CD4-positive, alpha-beta T cell treated with Interferon gamma for 1 hour (primary cell): ENCODE measurements around the gene HADHA.

Source experiments
- DNase-seq: peaks from one replicate; pipeline ENCODE4 v3.0.0-alpha.2; 2020

Gene HADHA

GRCh38 chr2:26243470-26244308 is 743 bp downstream of the HADHA start:
- DNase-seq: no peak

DNA sequence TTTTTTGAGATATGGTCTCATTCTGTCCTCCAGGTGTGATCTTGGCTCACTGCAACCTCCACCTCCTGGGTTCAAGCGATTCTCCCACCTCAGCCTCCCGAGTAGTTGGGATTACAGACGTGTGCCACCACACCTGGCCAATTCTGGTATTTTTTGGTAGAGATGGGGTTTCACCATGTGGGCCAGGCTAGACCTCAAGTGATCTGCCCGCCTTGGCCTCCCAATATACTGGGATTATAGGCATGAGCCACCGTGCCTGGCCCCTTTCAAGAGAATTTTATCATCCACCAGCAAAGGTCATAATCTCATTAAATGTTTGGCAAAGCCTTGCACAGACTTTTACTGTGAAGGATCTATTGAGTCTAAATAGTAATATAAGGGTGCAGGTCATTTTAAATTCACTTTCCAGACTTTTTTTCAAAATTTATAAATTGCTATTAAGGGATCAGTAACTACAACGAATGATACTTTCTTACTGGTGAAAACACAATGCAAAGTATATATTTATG is 2.5 kb downstream of the HADHA start:
- DNase-seq: no peak

DNA sequence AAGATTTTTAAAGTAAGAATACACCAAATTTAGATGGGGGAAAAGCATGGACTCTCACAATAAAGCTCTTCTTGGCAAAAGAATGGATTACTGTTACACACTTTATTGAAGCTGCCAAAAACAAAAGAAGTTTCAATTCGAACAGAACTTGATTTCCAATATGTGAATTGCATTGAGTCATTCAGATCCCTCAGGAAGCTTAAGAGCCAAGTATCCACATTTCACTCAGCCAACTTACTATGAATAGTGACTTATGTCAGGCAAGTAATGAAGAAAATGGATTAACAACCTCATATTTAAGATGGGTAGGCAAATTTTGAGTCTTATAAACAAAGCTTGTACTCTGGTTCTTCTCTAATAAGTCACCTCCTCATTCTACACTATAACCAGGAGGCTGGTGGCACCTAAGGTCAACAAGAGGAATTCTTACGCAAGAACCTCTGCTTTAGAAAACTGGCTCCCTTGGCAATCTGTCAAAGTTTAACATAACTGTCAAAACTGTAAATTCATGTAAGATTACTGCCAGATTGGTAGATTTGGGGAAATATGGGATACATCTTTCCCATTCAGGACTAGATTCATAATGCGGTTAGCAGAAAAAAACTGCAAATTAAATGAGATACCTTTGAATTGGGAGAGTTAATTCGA is 6.0 kb downstream of the HADHA start:
- DNase-seq: no peak

DNA sequence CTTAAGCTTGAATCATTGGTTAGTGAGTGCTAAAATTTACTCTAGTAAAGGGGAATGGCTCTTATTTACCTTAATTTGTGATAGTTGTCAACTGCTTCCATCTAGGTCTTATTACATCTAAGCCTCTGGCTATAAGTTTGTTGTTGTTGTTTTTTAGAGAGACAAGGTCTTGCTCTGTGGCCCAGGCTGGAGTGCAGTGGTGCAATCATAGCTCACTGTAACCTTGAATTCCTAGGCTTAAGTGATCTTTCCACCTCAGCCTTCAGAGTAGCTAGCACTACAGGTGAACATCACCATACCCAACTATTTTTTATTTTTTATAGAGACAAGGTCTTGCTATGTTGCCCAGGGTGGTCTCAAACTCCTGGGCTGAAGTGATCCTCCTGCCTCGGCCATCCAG is 6.6 kb downstream of the HADHA start:
- no peak for DNase-seq

GRCh38 chr2:26235089-26235488 is 9.3 kb downstream of the HADHA start:
- no peak for DNase-seq

- no peak for DNase-seq
Observed at GRCh38 chr2:26230806-26231205, 13.6 kb downstream of the HADHA start.

DNA sequence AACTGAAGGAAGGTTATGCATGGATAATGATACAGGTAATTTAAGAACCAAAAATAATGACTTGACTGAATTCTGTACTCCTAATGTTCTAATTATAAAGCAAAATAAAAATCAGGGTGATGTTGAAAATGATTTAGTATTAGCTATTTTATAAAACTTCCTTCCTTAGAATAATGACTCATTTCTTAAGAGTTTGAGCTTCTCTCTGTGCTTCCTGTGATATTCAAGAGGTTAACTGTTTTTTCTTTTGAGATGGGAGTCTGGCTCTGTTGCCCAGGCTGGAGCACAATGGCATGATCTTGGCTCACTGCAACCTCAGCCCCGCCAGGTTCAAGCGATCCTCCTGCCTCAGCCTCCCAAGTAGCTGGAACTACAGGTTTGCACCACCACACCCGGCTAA is 14.8 kb downstream of the HADHA start:
- no peak for DNase-seq

DNA sequence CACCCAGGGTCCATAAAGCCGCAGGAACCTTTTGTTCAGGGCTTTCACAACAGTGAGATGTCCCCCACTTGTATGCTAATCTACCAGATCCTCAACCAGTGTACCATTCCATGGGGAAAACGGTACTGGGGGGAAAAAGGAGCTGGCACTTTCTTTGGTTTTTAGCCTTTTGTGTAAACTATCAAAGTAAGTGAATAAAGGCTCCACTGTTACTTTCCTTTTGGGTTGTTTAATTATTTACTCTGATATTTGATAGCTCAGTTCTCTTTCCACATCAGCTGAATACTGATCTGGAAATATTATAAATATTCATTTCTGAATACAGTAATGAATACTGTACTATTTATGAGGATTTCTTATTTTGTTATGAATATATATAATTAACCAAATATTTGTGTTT is 20.3 kb downstream of the HADHA start:
- DNase-seq: no peak

GRCh38 chr2:26223018-26223417 is 21.4 kb downstream of the HADHA start:
- no peak for DNase-seq

- no peak for DNase-seq
Observed at GRCh38 chr2:26217720-26218119, 26.7 kb downstream of the HADHA start.

- no peak for DNase-seq
Observed at GRCh38 chr2:26216587-26216986, 27.8 kb downstream of the HADHA start.

GRCh38 chr2:26215833-26216232 is 28.6 kb downstream of the HADHA start:
- DNase-seq: no peak

GRCh38 chr2:26214759-26215158 is 29.7 kb downstream of the HADHA start:
- no peak for DNase-seq

- DNase-seq: no peak
Observed at GRCh38 chr2:26212011-26212410, 32.4 kb downstream of the HADHA start.

DNA sequence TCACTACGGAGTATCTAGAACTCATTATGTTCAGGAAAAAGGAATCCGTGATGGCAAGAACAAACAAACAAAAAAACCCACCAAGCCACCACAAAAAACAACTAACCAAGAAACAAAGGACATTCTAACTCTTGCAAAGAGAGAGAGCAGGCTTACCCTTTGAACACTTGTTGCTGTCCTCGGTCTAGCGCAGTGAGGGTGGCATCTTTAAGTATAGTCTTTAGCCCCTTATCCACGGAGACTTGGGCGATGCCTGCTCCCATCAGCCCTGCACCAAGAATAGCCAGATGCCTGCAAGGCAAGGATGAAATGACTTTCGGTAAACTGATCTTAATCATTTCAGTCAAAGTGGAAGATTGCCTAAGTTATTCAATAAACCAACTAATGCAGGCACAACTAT is 40.5 kb downstream of the HADHA start:
- DNase-seq: no peak

GRCh38 chr2:26202981-26203490 is 41.4 kb downstream of the HADHA start:
- DNase-seq: no peak

DNA sequence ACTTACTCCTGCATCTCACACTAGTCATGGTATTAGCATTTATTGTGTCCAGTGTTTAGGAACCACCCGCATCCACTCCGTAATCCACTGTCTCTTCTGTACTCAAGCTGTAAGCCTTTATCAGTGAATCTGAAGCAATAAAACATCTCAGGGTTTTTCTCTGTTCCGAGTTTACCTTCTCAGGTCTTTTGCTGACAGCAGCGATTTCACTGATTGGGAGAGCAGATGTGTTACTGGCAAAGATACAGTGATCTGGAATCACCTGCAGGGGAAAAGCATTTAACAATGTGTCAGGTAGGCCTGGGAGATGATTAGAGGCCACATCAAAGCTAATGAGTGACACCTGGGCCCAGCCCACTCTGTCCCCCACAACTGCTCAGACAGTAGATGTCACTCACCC is 46.9 kb downstream of the HADHA start:
- DNase-seq: no peak

DNA sequence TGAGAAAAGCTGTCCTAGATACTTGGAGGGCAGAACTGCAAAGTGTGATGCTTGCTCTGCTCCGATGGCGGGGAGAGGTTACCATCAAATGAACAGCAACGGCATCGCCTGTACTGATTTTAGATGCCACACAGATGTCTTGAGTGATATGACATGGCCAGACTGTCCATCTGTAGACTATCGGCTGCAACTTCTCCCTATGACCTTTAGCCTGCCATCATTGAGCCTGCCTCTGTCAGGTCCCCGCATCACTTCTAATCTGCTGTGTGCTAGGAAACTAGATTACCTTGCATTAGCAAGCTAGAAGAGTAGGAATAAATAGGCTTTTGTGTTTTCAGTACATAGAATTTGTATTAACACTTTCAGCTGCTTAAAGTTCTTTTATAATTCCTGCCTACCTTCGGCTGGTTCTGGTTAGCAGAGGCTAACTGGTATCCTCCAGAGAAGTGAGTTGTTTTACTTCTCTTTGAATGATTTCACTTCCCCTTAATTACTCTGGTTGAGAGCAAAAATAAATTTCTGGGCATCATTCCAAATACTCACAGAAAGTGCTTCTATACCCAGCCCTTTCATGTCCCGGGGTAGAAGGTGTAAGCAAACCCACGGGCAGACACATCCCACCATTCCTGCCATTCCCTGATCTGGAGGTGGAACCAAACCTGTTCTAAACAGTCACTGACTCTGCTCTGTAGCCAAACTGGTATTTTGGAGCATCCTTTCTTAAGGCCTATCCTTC is 47.6 kb downstream of the HADHA start:
- DNase-seq: no peak

DNA sequence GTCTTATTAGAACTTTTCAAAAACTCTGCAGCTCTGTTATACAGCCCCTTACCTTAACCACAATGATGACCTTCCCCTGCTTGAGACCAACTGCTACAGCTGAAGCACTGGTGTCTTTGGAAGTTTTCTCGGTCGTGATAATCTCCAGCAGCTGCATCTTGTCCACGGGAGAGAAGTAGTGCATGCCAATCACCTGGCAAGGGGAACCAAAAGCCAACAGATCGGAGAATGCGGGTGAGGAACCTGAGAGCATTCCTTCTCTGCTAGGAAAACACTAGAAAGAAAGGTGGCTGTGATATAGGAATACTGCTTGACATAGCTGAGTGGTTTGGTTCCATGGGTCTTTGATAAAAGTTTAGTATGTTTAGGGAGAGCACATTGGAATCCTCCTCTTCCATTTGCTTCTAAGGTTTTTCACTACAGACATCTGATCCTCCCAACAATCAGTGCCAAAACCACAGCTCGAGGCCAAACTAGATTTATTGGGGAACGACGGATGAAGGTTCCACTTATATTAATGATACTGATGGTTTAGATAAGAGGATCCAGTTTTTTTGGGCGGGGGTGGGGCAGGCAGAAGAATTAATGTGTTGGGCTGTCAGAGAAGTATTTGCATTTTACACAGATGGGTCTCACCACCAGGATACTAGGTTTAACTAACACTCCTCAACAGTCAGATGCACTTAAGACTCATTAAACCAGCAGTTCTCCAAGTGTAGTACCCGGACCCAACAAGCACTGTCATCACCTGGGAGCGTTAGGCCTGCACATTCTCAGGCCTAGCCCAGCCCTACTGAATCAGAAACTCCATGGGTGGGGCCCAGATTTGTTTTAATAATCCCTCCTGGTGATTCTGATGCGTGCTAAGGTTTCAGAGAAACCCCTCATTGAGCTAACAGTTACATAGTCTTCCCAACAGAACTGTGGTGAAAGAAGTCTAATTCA is 49.1 kb downstream of the HADHA start:
- DNase-seq: no peak

GRCh38 chr2:26193578-26194231 is 50.7 kb downstream of the HADHA start:
- DNase-seq: no peak

DNA sequence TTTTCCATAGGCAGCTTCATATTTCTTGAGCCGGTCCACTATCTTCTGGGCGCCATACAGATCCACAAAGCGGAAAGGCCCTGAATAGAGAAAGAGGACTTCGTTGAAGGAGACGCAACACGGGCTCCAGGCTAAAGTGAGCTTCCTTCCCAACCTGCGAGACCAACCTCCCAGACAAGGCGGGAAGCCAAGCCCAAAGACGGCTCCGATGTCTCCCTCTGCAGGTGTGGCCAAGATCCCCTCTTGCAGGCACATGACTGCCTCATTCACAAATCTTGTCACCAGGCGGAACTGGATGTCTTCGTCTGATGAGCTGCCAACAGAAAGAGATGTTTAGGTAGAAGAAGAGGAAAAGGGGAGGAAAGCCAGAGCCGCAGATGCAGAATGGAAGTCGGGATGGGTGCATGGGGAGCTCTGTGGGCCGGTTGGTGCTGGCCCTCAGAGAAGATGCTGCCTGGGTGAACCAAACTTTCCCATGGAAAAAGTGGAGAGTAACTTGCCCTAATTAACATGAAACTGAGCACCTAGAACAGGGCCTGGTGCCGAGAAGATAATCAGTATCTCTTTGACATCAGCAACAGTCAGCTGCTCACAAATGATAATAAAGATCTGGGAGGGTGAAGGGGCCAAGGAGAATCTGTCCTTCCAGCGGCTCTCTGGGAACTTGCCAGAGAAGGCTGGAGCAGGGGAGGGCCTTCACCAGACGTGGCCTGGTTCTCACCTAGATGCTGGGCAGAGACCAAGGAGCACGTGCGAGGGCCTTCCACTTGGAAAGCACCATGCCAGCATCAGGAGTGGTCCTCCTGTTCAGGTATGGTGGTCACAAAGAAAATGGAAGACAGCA is 52.9 kb downstream of the HADHA start:
- no peak for DNase-seq
